ENCODE measurements around the gene BTBD9.

The BTBD9 gene

DNA sequence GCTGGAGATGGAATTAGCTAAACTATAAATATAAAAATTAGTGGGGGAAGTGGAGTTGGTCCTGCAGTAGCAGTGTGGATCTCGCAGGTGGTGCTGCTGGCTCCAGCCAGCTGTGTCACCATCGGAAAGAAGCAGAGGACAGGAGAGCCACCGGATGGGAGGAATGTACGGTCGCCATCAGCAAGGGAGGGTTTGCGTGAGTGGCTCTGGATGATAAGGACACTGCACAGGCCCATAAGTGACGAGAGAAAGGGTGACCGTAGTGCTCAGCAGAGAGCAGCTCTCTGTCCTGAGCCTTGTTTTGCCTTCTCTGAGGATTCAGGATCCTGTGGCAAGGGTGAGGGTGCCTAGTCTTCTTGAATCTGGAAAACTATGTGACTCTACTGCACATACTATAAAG lies 441.5 kb downstream of the BTBD9 start:
- no peak overlapping the region for H3K4me3 ChIP-seq (ENCODE audit: low read depth in 1 of 2, low read length in 2 of 2)
- no peaks in the 10 kb centered on the region for H3K9me3 ChIP-seq (ENCODE audit: insufficient read depth, low read length, severe bottlenecking)
- no peak overlapping the region for H3K4me2 ChIP-seq (ENCODE audit: insufficient read depth, low read length)
- no peaks in the 10 kb centered on the region for H3K36me3 ChIP-seq (ENCODE audit: insufficient read depth, low read length)
- no peaks in the 10 kb centered on the region for H3K27me3 ChIP-seq (ENCODE audit: insufficient read depth, low read length, poor library complexity)
- ATAC-seq (ENCODE audit: insufficient read depth, low read depth) (no peak), DNase-seq (no peak)
- H4K20me1 ChIP-seq (ENCODE audit: insufficient read depth, low read length), result peaks cover 3% of the 10 kb centered on the region; the same call in 1 of the 2 replicates
- no peaks in the 10 kb centered on the region for H3K79me2 ChIP-seq (ENCODE audit: insufficient read depth, low read length)
- H3K27ac ChIP-seq (ENCODE audit: low read length), result no peak overlapping the region
- H3K4me1 ChIP-seq (ENCODE audit: insufficient read depth, low read length), result no peaks in the 10 kb centered on the region
- no peak overlapping the region for H2AFZ ChIP-seq (ENCODE audit: low read depth, low read length)
- TF ChIP-seq EZH2 (IDR thresholded peaks at IDR 0.05; ENCODE audit: borderline replicate concordance, low read depth, low read length, severe bottlenecking), result no peak
- TF ChIP-seq, protein P1, sequence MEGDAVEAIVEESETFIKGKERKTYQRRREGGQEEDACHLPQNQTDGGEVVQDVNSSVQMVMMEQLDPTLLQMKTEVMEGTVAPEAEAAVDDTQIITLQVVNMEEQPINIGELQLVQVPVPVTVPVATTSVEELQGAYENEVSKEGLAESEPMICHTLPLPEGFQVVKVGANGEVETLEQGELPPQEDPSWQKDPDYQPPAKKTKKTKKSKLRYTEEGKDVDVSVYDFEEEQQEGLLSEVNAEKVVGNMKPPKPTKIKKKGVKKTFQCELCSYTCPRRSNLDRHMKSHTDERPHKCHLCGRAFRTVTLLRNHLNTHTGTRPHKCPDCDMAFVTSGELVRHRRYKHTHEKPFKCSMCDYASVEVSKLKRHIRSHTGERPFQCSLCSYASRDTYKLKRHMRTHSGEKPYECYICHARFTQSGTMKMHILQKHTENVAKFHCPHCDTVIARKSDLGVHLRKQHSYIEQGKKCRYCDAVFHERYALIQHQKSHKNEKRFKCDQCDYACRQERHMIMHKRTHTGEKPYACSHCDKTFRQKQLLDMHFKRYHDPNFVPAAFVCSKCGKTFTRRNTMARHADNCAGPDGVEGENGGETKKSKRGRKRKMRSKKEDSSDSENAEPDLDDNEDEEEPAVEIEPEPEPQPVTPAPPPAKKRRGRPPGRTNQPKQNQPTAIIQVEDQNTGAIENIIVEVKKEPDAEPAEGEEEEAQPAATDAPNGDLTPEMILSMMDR (IDR thresholded peaks at IDR 0.05; ENCODE audit: borderline replicate concordance, extremely low read depth, low read length, poor library complexity, severe bottlenecking), result no peak
- no peak overlapping the region for H3K9ac ChIP-seq (ENCODE audit: low read depth, low read length)

- Histone ChIP-seq H3K9ac (ENCODE audit: low read depth, low read length) (no peak overlapping the region), H3K27ac (ENCODE audit: low read length) (no peak overlapping the region), H3K36me3 (ENCODE audit: insufficient read depth, low read length) (no peaks in the 10 kb centered on the region), H3K4me1 (ENCODE audit: insufficient read depth, low read length) (no peaks in the 10 kb centered on the region), H3K27me3 (ENCODE audit: insufficient read depth, low read length, poor library complexity) (no peaks in the 10 kb centered on the region), H2AFZ (ENCODE audit: low read depth, low read length) (no peak overlapping the region), H3K4me3 (ENCODE audit: low read depth in 1 of 2, low read length in 2 of 2) (no peak overlapping the region), H3K4me2 (ENCODE audit: insufficient read depth, low read length) (no peak overlapping the region), H4K20me1 (ENCODE audit: insufficient read depth, low read length) (peaks cover 3% of the 10 kb centered on the region; the same call in 1 of the 2 replicates), H3K9me3 (ENCODE audit: insufficient read depth, low read length, severe bottlenecking) (no peaks in the 10 kb centered on the region), H3K79me2 (ENCODE audit: insufficient read depth, low read length) (no peaks in the 10 kb centered on the region)
- TF ChIP-seq EZH2 (IDR thresholded peaks at IDR 0.05; ENCODE audit: borderline replicate concordance, low read depth, low read length, severe bottlenecking), result no peak
- TF ChIP-seq, protein P1 (IDR thresholded peaks at IDR 0.05; ENCODE audit: borderline replicate concordance, extremely low read depth, low read length, poor library complexity, severe bottlenecking), result no peak
- ATAC-seq (ENCODE audit: insufficient read depth, low read depth) (no peak), DNase-seq (no peak)
Measured at GRCh38 chr6:38195113-38195635, 444.6 kb downstream of the BTBD9 start.

GRCh38 chr6:38194589-38194988 lies 445.1 kb downstream of the BTBD9 start:
- Histone ChIP-seq H3K36me3 (ENCODE audit: insufficient read depth, low read length) (no peaks in the 10 kb centered on the region), H3K27ac (ENCODE audit: low read length) (no peak overlapping the region), H4K20me1 (ENCODE audit: insufficient read depth, low read length) (no peaks in the 10 kb centered on the region), H3K79me2 (ENCODE audit: insufficient read depth, low read length) (no peaks in the 10 kb centered on the region), H3K4me3 (ENCODE audit: low read depth in 1 of 2, low read length in 2 of 2) (no peak overlapping the region), H2AFZ (ENCODE audit: low read depth, low read length) (no peak overlapping the region), H3K4me2 (ENCODE audit: insufficient read depth, low read length) (no peak overlapping the region), H3K4me1 (ENCODE audit: insufficient read depth, low read length) (no peaks in the 10 kb centered on the region), H3K9me3 (ENCODE audit: insufficient read depth, low read length, severe bottlenecking) (no peaks in the 10 kb centered on the region), H3K9ac (ENCODE audit: low read depth, low read length) (no peak overlapping the region), H3K27me3 (ENCODE audit: insufficient read depth, low read length, poor library complexity) (no peaks in the 10 kb centered on the region)
- no peak for ATAC-seq (ENCODE audit: insufficient read depth, low read depth)
- no peak for DNase-seq
- TF ChIP-seq, protein P1 (IDR thresholded peaks at IDR 0.05; ENCODE audit: borderline replicate concordance, extremely low read depth, low read length, poor library complexity, severe bottlenecking), result no peak
- TF ChIP-seq EZH2 (IDR thresholded peaks at IDR 0.05; ENCODE audit: borderline replicate concordance, low read depth, low read length, severe bottlenecking), result no peak

DNA sequence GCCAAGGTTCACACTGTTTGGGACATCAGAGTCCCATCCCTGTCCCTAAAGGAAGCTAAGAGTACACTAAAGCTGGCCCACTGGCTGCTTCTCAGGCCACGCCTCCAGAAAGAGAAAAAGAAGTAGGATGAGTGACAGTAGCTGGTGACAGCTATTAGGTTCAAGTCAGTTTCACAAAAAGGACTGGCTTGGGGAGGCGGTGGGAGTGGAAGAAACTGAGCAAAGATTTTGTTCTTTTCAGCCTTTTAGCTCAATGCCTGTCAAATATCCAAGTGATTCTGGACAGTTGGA lies 445.5 kb downstream of the BTBD9 start:
- Histone ChIP-seq H3K9me3 (ENCODE audit: insufficient read depth, low read length, severe bottlenecking) (no peaks in the 10 kb centered on the region), H3K27ac (ENCODE audit: low read length) (no peak overlapping the region), H3K36me3 (ENCODE audit: insufficient read depth, low read length) (no peaks in the 10 kb centered on the region), H3K4me3 (ENCODE audit: low read depth in 1 of 2, low read length in 2 of 2) (no peak overlapping the region), H3K9ac (ENCODE audit: low read depth, low read length) (no peak overlapping the region), H4K20me1 (ENCODE audit: insufficient read depth, low read length) (no peaks in the 10 kb centered on the region), H2AFZ (ENCODE audit: low read depth, low read length) (no peak overlapping the region), H3K4me1 (ENCODE audit: insufficient read depth, low read length) (no peaks in the 10 kb centered on the region), H3K4me2 (ENCODE audit: insufficient read depth, low read length) (no peak overlapping the region), H3K27me3 (ENCODE audit: insufficient read depth, low read length, poor library complexity) (no peaks in the 10 kb centered on the region), H3K79me2 (ENCODE audit: insufficient read depth, low read length) (no peaks in the 10 kb centered on the region)
- ATAC-seq (ENCODE audit: insufficient read depth, low read depth) (no peak), DNase-seq (no peak)
- TF ChIP-seq, protein P1 (IDR thresholded peaks at IDR 0.05; ENCODE audit: borderline replicate concordance, extremely low read depth, low read length, poor library complexity, severe bottlenecking), result no peak
- no peak for TF ChIP-seq EZH2 (IDR thresholded peaks at IDR 0.05; ENCODE audit: borderline replicate concordance, low read depth, low read length, severe bottlenecking)

All from DND-41 (cell line).